GM12872 (cell line): ENCODE results near the gene SLIT1.

Experiments
- TF ChIP-seq, protein P1 (sequence below): IDR thresholded peaks from 3 replicates; pipeline ENCODE4 v1.5.1; 2011; ENCODE audit warnings: low read depth, mild to moderate bottlenecking, low read length, moderate library complexity; ENCODE audit not compliant: insufficient read depth

SLIT1 gene

GRCh38 chr10:96998329-96998888 is 187.3 kb downstream of the SLIT1 start:
- TF ChIP-seq, protein P1, sequence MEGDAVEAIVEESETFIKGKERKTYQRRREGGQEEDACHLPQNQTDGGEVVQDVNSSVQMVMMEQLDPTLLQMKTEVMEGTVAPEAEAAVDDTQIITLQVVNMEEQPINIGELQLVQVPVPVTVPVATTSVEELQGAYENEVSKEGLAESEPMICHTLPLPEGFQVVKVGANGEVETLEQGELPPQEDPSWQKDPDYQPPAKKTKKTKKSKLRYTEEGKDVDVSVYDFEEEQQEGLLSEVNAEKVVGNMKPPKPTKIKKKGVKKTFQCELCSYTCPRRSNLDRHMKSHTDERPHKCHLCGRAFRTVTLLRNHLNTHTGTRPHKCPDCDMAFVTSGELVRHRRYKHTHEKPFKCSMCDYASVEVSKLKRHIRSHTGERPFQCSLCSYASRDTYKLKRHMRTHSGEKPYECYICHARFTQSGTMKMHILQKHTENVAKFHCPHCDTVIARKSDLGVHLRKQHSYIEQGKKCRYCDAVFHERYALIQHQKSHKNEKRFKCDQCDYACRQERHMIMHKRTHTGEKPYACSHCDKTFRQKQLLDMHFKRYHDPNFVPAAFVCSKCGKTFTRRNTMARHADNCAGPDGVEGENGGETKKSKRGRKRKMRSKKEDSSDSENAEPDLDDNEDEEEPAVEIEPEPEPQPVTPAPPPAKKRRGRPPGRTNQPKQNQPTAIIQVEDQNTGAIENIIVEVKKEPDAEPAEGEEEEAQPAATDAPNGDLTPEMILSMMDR: no peak

- TF ChIP-seq, protein P1: no peak
Measured at GRCh38 chr10:96996275-96996965, 189.3 kb downstream of the SLIT1 start.

- TF ChIP-seq, protein P1: no peak
Measured at GRCh38 chr10:96995851-96996250, 189.9 kb downstream of the SLIT1 start.

DNA sequence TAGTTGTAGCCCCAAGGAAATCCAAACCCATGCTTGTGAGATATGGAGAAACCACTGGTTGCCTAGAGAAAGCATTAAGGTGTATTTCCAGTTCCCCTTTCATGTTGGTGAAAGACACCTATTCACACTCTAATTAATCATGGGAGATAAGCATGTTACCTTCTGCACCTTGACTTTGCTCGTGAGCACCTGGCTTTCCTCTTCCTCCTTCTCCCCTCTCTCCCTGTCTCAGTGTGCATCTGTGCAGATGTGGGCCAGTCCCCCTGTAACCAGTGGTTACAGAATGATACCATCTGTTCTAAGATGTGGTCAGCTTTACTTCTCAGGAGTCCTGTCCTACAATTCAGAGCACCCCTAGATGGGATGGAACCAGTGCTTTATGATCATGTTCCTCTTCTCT is 193.0 kb downstream of the SLIT1 start:
- TF ChIP-seq, protein P1: no peak

- TF ChIP-seq, protein P1: no peak
Measured at GRCh38 chr10:96991313-96991841, 194.4 kb downstream of the SLIT1 start.

DNA sequence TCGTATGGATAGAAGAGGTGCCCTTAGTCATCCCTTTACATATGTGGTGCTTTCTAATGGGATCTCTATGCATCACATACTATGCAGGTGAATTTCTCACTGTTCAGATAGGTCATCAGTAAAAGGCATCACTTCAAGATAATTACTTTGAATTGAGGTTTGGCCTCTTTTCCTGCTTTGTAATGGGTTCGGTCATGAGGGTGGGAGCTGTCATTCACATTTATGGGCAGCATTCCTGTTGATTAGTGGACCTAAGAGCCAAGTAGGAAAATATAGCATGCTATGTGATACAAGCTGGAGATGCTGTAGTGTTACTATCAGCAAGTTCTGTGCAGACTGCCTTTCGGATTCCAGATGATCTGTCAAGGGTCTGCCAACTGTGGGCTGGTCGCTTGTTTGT is 197.3 kb downstream of the SLIT1 start:
- TF ChIP-seq, protein P1: no peak

DNA sequence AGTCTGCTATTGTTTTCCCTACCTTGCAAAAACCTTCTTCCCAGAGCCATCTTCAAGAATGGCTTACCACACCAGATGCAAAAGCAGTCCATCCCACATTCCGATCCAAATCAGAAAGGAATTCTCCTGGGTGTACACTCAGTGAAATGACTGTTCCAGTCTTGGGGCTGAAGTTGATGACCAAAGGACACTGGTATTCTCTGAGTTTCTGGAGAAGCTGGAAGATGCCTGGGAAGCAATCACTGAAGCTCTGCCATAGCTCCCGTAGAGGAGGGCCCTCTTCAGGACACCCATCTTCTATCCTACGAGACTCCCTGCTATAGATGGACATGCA is 197.9 kb downstream of the SLIT1 start:
- TF ChIP-seq, protein P1: no peak
